NCI-H146 treated with DMSO at 0.1 percent for 48 hours (cell line): ENCODE measurements around the gene ABHD12.
A peak's percentile ranks its signal among the peaks of the same experiment; 100 is the strongest.
"Not testable (repeated sequence)": the region's sequence is repeated elsewhere in the genome, so short reads cannot be mapped to it uniquely, and the experiment has no call there.

Source experiments
- DNase-seq: peaks from one replicate; lab custom pipeline; 2025; ENCODE audit not compliant: unreplicated experiment; lab: John Stamatoyannopoulos, UW

The ABHD12 gene

GRCh38 chr20:25390538-25391528 is at the start of gene ABHD12:
Gene ABHD12, minus strand, starts transcription at chr20:25390835. Its CDS starts 132 bp downstream, at chr20:25390703.
- peak; percentile 95 for DNase-seq

- no peak for DNase-seq
These were observed 48.7 kb upstream of the ABHD12 start for GRCh38 chr20:25439328-25439727.

GRCh38 chr20:25437153-25437581 is 46.5 kb upstream of the ABHD12 start:
- no peak for DNase-seq

GRCh38 chr20:25424536-25424935 is 33.9 kb upstream of the ABHD12 start:
- no peak for DNase-seq

- DNase-seq, result no peak
These were observed 31.4 kb upstream of the ABHD12 start for GRCh38 chr20:25422032-25422431.

GRCh38 chr20:25421102-25421501 is 30.5 kb upstream of the ABHD12 start:
- DNase-seq, result no peak

GRCh38 chr20:25418776-25419175 is 28.1 kb upstream of the ABHD12 start:
- no peak for DNase-seq

GRCh38 chr20:25408890-25409289 is 18.3 kb upstream of the ABHD12 start:
- no peak for DNase-seq

GRCh38 chr20:25408170-25408547 is 17.5 kb upstream of the ABHD12 start:
- no peak for DNase-seq

- peak; percentile 91 for DNase-seq
These were observed 16.9 kb upstream of the ABHD12 start, which contains the start of gene GINS1 for GRCh38 chr20:25407311-25408169. Gene GINS1, plus strand, starts transcription at chr20:25407673. Its CDS starts 148 bp downstream, at chr20:25407821.

- DNase-seq, result no peak
These were observed 11.9 kb upstream of the ABHD12 start for GRCh38 chr20:25402583-25402982.

GRCh38 chr20:25400291-25400732 is 9.7 kb upstream of the ABHD12 start:
- not testable (repeated sequence) for DNase-seq

- peak; percentile 79 for DNase-seq
These were observed 8.4 kb upstream of the ABHD12 start for GRCh38 chr20:25399037-25399430.

GRCh38 chr20:25398376-25399036 is 7.9 kb upstream of the ABHD12 start:
- no peak for DNase-seq

- DNase-seq, result no peak
These were observed 7.2 kb upstream of the ABHD12 start for GRCh38 chr20:25397821-25398220.

GRCh38 chr20:25397096-25397495 is 6.5 kb upstream of the ABHD12 start:
- DNase-seq, result no peak

- DNase-seq, result no peak
These were observed 4.4 kb upstream of the ABHD12 start for GRCh38 chr20:25394996-25395395.

- no peak for DNase-seq
These were observed 3.6 kb upstream of the ABHD12 start for GRCh38 chr20:25394276-25394675.

GRCh38 chr20:25389858-25390537 is 637 bp downstream of the ABHD12 start:
- DNase-seq, result peak; percentile 68

GRCh38 chr20:25389401-25389857 is 1.2 kb downstream of the ABHD12 start:
- DNase-seq, result no peak
